Activated CD4-positive, CD25-positive, alpha-beta regulatory T cell treated with anti-CD3 and anti-CD28 coated beads, Interleukin-2, amount 50 U/mL, for 24 hours (primary cell): ENCODE results near the gene PDGFB.

ENCODE experiments used
- ATAC-seq, 2 donors: fragments of 150-1000 bp; cut with Tn5 transposase; one replicate each; pipeline ENCODE4 v1.10.0; 2021; ENCODE audit warnings: mild to moderate bottlenecking in 1 of 2, moderate library complexity in 1 of 2

Gene PDGFB

GRCh38 chr22:39253435-39254070, 8.8 kb upstream of the PDGFB start:
- ATAC-seq, result peak; percentile 67 to 87

GRCh38 chr22:39252461-39253434, 8.0 kb upstream of the PDGFB start:
- no peak for ATAC-seq

- no peak for ATAC-seq
Measured at GRCh38 chr22:39251762-39252460, 7.1 kb upstream of the PDGFB start.

GRCh38 chr22:39250838-39251237, 6.1 kb upstream of the PDGFB start:
- no peak for ATAC-seq

DNA sequence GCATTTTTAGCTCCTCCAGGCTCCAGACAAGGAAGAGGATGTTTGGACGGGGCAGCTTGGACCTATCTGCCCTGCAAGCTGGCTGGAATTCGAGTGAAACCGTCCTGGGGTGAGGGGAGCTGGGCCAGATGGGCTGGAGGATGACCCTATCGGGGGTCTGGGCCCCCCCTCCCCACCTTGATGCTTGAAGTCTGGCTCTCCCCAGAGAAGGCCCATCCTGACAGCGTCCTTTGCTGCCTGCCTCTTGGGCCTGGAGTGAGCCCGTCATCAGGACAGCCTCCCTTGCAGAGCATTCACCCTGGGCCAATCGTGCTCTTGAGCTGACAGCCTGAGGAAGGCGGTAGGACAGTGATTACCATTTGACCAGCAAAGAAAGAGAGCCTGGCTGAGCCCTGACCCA, 5.3 kb upstream of the PDGFB start:
- ATAC-seq, result no peak

DNA sequence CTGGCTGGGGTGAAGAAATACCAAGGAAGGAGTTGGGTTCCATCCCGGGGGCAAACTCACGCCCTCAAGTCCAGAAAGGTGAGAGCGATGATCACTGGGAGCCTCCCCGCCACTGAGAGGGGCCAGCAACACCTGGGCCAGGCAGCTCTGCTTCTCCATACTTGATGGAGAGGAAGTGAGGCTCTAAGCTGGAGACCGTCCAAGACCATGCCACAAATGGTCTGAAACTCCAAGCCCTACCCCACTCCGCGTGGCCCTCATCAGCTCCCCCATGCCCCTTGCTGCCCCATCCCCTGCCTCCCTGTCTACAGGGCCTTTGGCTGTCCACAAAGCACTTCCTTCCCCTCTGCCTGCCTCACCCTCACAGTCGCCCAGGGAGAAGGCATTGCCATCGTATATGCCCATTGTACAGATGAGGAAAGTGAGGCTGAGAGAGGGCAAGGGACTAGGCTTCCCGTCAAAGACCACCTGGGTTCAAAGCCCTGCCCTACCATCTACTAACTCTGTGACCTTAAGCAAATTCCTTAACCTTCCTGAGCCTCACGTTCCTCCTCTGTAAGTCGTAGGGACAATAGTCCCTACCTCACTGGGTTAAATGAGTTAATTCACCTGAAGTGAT, 4.4 kb upstream of the PDGFB start:
- ATAC-seq, result no peak

- ATAC-seq, result no peak
Measured at GRCh38 chr22:39248254-39248653, 3.5 kb upstream of the PDGFB start.

- no peak for ATAC-seq
Measured at GRCh38 chr22:39247361-39247760, 2.6 kb upstream of the PDGFB start.

GRCh38 chr22:39246690-39247332, 2.0 kb upstream of the PDGFB start:
- ATAC-seq, result no peak

GRCh38 chr22:39246217-39246616, 1.4 kb upstream of the PDGFB start:
- ATAC-seq, result no peak

DNA sequence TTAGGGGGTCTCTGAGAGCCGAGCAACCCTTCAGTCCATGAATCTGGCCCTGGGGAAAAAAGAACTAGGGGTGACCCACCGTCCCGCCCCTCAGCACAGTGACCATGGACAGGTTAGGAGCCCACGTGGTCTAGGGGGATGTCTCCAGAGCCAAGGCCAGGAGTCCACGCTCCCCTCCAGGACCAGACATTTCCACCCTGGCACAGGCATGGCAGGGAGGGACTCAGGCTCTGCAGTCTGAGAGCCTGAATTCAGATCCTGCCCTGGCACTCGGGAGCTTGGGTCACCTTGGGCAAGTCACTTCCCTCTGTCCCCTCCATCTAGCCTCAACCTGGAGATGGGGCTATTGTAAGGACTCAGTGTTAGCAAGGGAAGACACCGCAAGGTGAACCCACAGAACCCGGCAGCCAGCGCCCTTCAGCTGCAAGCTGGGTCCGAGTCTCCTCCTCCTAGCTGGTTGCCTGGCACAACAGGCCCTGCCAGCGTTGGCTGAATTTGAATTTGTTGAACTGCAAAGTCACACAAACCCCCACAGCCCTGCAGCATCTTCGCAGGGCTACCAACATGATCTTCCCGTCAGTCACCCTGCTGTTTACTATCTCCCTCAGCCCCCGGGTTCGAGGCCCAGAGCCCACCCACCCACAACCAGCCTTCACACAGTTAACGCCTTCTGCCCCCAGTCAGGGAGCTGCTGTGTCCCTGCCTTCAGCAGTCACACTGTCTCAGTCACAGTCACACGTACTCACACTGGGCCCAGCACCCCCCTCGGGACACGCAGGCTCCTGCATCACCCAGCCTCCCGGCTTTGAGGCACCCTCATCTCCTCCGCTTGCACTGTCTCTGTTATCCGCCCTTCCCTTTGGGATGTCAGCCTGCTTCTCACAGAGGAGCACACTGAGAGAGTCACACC, 603 bp upstream of the PDGFB start:
- no peak for ATAC-seq

DNA sequence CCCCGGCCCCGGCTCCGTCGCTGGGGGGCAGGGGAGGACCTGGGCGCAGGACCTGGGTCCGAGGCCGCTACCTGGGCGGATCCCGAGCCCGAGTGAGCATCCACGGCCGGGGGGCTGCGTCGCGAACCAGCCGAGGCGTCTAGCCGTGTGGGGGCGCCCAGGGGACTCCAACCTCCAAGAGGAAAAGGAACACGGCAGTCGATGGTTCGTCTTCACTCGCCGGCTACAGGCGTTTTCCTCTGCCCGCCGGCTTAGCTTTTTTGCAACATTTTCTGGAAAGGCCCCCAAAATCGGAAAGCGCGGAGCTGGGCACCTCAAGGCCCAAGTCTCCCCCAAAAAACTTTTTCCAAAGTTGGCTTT, 666 bp downstream of the PDGFB start:
- ATAC-seq, result no peak

DNA sequence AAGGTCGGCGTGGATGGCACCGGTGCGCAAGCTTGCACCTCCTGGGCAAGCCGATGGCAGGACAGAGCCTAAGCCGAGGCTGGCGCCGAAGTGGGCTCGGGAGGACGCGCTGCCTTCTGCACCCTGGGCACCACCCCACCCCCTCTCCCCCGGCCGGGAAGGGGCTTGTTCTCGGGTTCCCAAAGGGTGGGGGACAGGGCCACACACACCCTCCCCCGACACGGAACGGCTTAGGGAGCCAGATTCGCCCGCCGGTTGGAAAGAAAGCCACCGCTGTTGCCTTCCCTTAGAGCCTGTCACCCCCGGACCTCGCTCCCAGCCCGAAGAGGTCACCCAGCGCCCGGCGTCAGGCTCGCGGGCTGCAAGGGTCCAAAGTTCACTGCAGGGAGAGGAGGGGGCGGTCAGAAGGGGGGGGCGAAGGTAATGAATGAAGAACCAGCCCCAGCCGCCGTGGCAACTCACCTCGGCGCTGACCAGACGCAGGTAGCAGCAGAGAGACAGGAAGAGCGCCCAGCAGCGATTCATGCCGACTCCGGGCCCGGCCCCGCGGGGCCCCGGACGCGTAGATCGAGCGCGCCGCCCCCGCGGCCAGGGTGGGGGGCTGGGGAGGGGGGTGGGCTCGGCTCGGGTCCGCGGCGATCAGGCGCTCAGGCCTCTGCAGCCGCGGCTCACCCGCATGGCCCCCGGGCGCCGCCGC, 1.2 kb downstream of the PDGFB start:
- ATAC-seq, result no peak

- ATAC-seq, result peak in 1 of 2 donors; percentile 31
Measured at GRCh38 chr22:39242595-39243438, 2.0 kb downstream of the PDGFB start.

DNA sequence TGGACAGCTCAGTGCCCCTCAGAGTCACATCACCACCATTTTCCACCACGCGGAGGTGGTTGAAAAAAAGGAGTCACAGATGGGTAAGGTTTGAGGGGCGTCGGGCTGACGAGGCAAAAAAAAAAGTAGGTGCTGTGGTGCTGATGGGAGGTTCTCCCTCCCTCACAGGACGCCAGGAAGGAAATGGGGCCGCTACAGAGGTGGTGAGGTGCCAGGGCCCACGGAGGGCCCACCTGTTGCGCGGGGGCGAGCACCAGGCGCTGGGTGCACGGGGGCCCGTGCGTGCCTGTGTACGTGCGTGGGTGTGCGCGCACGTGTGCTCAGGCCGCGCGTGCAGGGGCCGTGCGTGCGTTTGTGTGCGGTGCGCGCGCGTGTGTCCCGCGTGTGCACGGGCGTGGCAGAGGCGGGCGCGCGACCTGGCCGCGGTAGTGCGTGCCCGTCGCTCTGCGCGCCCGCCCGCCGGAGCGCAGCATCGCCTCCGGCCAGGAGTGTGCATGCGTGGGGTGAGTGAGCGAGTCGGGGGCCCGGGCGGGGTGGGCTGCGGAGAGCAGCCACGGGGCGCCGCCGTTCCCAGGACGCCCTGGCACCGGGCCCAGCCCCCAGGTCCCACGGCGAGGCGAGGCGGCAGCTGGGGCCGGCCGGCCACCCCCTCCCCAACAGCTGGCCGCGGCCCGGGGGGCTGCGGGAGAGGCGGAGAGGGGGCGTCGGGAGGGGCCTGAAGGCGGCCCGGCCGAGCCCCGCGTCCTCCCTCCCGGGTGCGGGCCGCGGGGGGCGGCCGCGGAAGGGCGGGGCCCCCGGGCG, 2.8 kb downstream of the PDGFB start:
- ATAC-seq, result peak; percentile 25 to 39

DNA sequence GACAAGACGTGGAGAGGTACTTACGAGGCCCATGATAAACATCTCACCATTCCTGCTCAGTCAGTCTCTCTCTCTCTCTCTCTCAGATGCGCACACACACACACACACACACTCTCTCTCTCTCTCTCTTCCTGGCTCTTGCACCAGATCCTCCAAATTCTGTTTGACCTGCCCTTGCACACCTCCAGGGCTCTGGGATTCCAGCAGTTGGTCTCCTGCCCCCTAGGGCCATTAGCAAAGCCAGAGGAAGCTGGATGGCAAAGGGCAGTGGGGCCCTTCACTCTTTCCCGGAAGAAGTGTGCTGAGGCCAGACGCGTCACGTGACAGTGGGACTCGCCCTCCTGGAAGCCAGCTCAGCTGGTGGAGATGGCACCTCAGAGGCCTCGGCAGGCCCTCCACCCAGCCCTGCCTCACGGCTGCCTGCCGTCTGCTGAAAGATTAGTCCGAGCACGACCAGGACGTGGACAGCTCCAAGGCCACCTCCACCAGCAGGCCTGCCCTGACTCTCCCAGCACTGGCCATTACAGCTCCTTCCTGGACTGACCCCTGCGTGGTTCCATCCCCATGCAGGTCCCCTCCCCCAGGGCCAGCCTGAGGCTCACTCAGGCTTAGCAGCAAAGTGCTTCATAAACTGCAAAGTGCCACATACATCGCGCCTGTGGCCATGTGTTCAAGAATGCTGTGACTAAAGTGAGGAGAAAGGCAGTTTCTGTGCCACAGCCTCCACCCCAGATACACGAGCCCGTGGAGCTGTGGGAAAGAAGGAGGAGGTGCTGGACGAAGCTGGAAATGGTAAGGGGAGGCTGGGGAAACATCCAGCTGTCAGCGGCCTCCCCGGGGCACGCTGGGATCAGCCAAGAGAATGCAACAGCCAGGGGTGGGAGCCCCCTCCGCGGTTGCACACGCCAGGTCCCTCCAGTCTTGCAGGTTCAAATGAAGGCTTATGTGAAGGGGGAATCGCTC, 3.7 kb downstream of the PDGFB start:
- peak in 1 of 2 donors; percentile 22 for ATAC-seq

DNA sequence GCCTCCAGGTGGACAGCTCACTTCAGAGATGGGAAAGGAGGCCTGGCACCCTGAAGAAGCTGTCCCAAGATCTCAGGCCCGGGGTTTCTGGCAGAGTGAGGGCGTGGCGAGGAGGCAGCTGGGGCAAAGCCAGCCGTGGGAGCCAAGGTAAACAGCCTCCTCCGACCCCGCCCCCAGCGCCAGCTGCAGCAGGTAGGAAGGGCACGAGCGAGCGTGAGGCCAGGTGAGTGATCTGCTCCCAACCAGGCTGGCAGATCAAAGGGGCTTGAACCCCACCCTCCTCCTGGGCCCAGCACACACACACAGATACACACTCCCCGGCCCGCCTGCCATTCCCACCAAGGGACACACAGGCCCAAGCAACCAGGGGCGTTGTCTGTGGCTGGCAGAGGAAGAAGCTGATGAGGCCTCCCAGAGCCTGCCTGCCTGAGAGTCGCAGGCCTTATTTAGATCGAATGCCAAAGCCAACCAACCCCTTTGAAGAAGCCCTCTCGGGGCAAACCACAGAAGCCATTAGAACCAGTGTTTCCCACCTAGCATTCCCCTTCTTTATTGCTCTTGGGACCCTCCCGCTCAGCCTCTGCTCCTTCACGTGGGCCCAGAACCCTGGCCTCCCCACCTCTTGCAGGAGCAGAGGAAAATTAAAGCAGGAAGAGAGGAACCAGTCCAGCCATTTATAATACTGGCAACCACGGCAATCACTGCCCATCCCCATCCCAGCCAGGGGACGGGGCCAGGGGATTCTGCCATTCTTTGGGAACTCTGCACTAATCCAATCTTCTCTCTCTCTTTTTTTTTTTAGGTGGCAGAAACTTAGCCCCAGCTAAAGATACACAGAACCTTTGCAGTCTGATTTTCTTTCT, 5.0 kb downstream of the PDGFB start:
- no peak for ATAC-seq
